Kidney (tissue), 14 donors: ENCODE results near the gene TRMT44. TPM values are rescaled to one million over a fixed set of nuclear protein-coding genes. Genes with fewer than 3 reads are reported as not detected.

Experiments
- DNase-seq, 5 donors: peaks; one replicate each; pipeline ENCODE4 v3.0.0-alpha.2; 2013 to 2020
- FAIRE-seq: peaks from 2 replicates; lab custom pipeline; 2012; peaks lifted over from hg19 to GRCh38; lab: Jason Lieb, UNC
- H3K27ac ChIP-seq, 2 donors: one replicate each; pipeline ENCODE4 v1.7.0; 2013; ENCODE audit warnings: low read depth in 2 of 2, low read length in 2 of 2, inconsistent platforms in 1 of 2
- H3K27me3 ChIP-seq: one replicate; pipeline ENCODE4 v1.7.1; 2013; ENCODE audit warnings: low read length, inconsistent platforms; ENCODE audit not compliant: control insufficient read depth, insufficient read depth
- H3K36me3 ChIP-seq, 3 donors: one replicate each; pipeline versions ENCODE4 v1.7.0 to v1.7.1; 2013; ENCODE audit warnings: low read length in 3 of 3, control low read depth in 1 of 3, inconsistent platforms in 1 of 3; ENCODE audit not compliant: insufficient read depth in 3 of 3, control insufficient read depth in 2 of 3
- H3K4me1 ChIP-seq, 3 donors: one replicate each; pipeline versions ENCODE4 v1.7.0 to v1.7.1; 2013; ENCODE audit warnings: low read length in 3 of 3, inconsistent platforms in 1 of 3, low read depth in 1 of 3; ENCODE audit not compliant: control insufficient read depth in 2 of 3, insufficient read depth in 2 of 3
- H3K4me3 ChIP-seq, 3 donors: one replicate each; pipeline versions ENCODE4 v1.7.0 to v1.8.1; 2013; ENCODE audit warnings: low read length in 3 of 3, control low read depth in 1 of 3, inconsistent platforms in 1 of 3
- H3K9ac ChIP-seq, 3 donors: one replicate each; pipeline versions ENCODE4 v1.7.0 to v1.7.1; 2013; ENCODE audit warnings: low read length in 3 of 3, control low read depth in 1 of 3, inconsistent platforms in 1 of 3
- H3K9me3 ChIP-seq, 3 donors: one replicate each; pipeline versions ENCODE4 v1.7.0 to v1.7.1; 2013; ENCODE audit warnings: low read length in 3 of 3, control low read depth in 1 of 3, inconsistent platforms in 1 of 3; ENCODE audit not compliant: control insufficient read depth in 2 of 3, insufficient read depth in 1 of 3
- intact Hi-C: fragments of 100-400 bp; cut with DNase I; formaldehyde crosslinking; loops from one replicate; pipeline ENCODE4 v1.11.1; 2022
- polyA plus RNA-seq: library from polyadenylated mRNA; stranded (reverse); fragments of 350-450 nt; fragmentation: Illumina TruSeq; extraction: RNeasy Lipid Tissue Mini Kit (QIAGEN cat#74804); gene quantifications from one replicate; pipeline ENCODE4 v1.2.3, GENCODE V29; 2014; ENCODE audit warnings: low read depth, low replicate concordance; ENCODE audit not compliant: insufficient read depth
- total RNA-seq: library from RNA; stranded (reverse); fragmentation: NEBNext Ultra II Directional; extraction: Animal tissue kit (Norgen Biotek cat#: 25700); gene quantifications from one replicate; pipeline ENCODE4 v1.2.1, GENCODE V29; 2021
- TF ChIP-seq, protein P1 (sequence below): IDR thresholded peaks from 3 replicates; pipeline ENCODE4 v1.5.1; 2012; ENCODE audit warnings: mild to moderate bottlenecking, moderate library complexity, borderline replicate concordance; ENCODE audit not compliant: insufficient read depth; ENCODE audit errors: extremely low read depth
- donor health status: control.
- donor health status: control.
- donor health status: control.
- donor health status: control.
- donor health status: control.
- donor health status: DM: yes; HTN: yes; CAD: no.
- donor health status: Normal renal cell carcinoma (clear cell type).

TRMT44 gene
- total and polyA plus RNA-seq, 2 donors from 2014 or later: 5.1 to 20.1 TPM

DNA sequence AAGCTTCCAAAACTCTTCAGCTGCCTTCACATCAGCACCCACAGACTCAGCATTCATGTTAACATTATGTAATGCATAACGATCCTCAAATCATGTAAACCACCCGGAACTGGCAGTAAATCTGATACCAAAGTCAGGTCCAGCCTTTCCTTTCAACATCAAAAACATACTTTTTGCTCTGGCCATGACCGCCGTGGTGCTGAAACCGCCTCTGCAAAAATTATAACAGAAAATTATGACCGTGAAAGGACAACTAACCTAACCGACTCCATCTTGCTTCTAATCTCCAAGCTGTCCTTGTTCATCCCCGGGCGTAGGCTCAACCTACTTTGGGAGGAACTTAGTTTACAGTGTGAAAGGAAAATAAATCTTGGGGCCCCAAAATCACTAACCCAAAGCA, 51.6 kb downstream of the TRMT44 start:
- Histone ChIP-seq H3K27ac (no peak overlapping the region), H3K27me3 (no peaks in the 10 kb centered on the region), H3K9me3 (no peaks in the 10 kb centered on the region), H3K4me3 (no peak overlapping the region), H3K9ac (no peak overlapping the region), H3K36me3 (no peaks in the 10 kb centered on the region), H3K4me1 (no peaks in the 10 kb centered on the region)
- DNase-seq (no peak), FAIRE-seq (no peak)
- intact Hi-C loops: no loop called here
- TF ChIP-seq, protein P1, sequence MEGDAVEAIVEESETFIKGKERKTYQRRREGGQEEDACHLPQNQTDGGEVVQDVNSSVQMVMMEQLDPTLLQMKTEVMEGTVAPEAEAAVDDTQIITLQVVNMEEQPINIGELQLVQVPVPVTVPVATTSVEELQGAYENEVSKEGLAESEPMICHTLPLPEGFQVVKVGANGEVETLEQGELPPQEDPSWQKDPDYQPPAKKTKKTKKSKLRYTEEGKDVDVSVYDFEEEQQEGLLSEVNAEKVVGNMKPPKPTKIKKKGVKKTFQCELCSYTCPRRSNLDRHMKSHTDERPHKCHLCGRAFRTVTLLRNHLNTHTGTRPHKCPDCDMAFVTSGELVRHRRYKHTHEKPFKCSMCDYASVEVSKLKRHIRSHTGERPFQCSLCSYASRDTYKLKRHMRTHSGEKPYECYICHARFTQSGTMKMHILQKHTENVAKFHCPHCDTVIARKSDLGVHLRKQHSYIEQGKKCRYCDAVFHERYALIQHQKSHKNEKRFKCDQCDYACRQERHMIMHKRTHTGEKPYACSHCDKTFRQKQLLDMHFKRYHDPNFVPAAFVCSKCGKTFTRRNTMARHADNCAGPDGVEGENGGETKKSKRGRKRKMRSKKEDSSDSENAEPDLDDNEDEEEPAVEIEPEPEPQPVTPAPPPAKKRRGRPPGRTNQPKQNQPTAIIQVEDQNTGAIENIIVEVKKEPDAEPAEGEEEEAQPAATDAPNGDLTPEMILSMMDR: no peak

DNA sequence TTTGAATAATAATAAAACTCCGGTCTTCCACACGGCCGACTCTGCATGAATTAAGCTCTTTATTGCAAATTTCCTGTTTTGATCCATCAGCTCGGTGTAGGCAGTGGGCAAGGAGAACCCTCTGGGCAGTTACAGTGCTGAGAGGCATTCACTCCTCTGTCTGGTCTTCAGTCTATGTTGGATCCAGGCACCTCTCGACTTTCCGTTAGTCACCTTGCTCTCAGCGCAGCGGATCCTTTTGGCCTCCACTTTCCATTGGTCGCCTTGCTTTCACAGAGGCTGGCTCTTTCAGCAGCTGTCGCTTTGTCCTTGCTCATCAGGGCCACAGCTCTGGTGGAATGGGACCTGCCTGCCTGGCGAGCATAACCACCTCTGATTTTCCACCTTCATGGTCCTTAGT, 52.9 kb downstream of the TRMT44 start:
- no peak for DNase-seq
- H3K9ac ChIP-seq: no peak overlapping the region
- no peaks in the 10 kb centered on the region for H3K27me3 ChIP-seq
- no peaks in the 10 kb centered on the region for H3K36me3 ChIP-seq
- TF ChIP-seq, protein P1: no peak
- no peak overlapping the region for H3K4me3 ChIP-seq
- H3K4me1 ChIP-seq: no peaks in the 10 kb centered on the region
- intact Hi-C loops: no loop called here
- no peak for FAIRE-seq
- H3K27ac ChIP-seq: no peak overlapping the region
- no peaks in the 10 kb centered on the region for H3K9me3 ChIP-seq

DNA sequence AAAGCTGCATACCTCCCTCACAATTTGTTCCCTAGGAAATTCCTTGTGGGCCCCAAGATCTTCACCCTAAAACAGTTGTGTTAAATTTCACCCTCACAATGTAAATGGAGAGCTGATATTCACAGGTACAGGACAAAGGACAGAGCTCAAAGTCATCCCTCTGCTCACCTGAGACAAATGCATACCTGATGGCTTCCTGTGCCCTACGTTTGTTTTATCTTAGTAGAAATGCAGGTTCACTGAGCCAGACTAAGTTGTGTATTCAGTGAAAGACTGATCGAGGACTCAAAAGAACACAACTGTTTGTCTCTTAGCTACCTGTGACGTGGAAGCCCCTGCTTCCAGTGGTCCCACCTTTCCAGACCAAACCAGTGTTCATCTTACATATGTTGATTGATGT, 53.6 kb downstream of the TRMT44 start:
- TF ChIP-seq, protein P1: no peak
- no peak overlapping the region for H3K9ac ChIP-seq
- FAIRE-seq: no peak
- no peaks in the 10 kb centered on the region for H3K27me3 ChIP-seq
- no peak overlapping the region for H3K27ac ChIP-seq
- H3K4me1 ChIP-seq: no peaks in the 10 kb centered on the region
- DNase-seq: no peak
- H3K36me3 ChIP-seq: no peaks in the 10 kb centered on the region
- no peaks in the 10 kb centered on the region for H3K9me3 ChIP-seq
- intact Hi-C loops: no loop called here
- H3K4me3 ChIP-seq: no peak overlapping the region

DNA sequence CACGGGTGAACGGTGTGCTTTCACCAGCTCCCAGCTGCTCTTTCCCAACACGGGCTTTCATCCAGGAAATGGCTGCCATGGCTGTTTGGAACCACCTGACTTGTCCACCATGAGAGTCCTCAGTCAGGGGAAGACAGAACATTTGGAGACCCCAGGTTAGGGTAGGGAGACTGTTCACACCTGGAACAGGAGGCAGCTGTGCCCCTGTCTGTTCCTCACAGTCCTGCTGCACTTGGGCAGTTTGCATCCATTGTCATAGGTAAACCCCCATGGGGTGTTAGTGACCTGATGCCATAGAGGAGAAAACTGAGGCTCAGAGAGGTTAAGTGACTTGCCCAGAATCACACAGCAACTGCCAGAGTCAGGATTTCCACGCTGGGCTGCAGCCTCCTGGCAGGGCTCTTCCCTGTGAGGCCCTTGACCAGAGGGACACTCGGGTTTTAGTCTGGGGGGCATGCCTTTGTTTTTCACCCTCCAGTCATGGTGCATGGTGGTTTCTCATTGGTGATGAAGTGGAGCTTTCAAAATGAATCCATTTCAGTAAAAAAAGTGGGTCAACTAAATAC, 54.5 kb downstream of the TRMT44 start:
- Histone ChIP-seq H3K36me3 (no peaks in the 10 kb centered on the region), H3K27me3 (no peaks in the 10 kb centered on the region), H3K9me3 (no peaks in the 10 kb centered on the region), H3K4me1 (no peaks in the 10 kb centered on the region), H3K4me3 (no peak overlapping the region), H3K9ac (no peak overlapping the region), H3K27ac (no peak overlapping the region)
- intact Hi-C loops: no loop called here
- TF ChIP-seq, protein P1: no peak
- DNase-seq (no peak), FAIRE-seq (no peak)
